ENCODE measurements around the gene NKX2-3.

- TF ChIP-seq, protein P1, sequence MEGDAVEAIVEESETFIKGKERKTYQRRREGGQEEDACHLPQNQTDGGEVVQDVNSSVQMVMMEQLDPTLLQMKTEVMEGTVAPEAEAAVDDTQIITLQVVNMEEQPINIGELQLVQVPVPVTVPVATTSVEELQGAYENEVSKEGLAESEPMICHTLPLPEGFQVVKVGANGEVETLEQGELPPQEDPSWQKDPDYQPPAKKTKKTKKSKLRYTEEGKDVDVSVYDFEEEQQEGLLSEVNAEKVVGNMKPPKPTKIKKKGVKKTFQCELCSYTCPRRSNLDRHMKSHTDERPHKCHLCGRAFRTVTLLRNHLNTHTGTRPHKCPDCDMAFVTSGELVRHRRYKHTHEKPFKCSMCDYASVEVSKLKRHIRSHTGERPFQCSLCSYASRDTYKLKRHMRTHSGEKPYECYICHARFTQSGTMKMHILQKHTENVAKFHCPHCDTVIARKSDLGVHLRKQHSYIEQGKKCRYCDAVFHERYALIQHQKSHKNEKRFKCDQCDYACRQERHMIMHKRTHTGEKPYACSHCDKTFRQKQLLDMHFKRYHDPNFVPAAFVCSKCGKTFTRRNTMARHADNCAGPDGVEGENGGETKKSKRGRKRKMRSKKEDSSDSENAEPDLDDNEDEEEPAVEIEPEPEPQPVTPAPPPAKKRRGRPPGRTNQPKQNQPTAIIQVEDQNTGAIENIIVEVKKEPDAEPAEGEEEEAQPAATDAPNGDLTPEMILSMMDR (IDR thresholded peaks at IDR 0.05) = no peak
- TF ChIP-seq EZH2 (IDR thresholded peaks at IDR 0.05) (no peak), EZH2phosphoT487 (IDR thresholded peaks at IDR 0.05) (no peak)
Observed at GRCh38 chr10:99489271-99489670, 43.5 kb upstream of the NKX2-3 start.
